Activated naive CD8-positive, alpha-beta T cell treated with anti-CD3 and anti-CD28 coated beads for 36 hours (primary cell): Measurements from ENCODE around the gene OTOG. TPM values are rescaled to one million over a fixed set of nuclear protein-coding genes. Genes with fewer than 3 reads are reported as not detected.
"Not testable (repeated sequence)": the region's sequence is repeated elsewhere in the genome, so short reads cannot be mapped to it uniquely, and the experiment has no call there.

Source experiments
- DNase-seq: peaks from one replicate; pipeline ENCODE4 v3.0.0; 2021
- H3K27ac Mint-ChIP-seq: one replicate; pipeline ENCODE4 v1.8.0; 2022; ENCODE audit warnings: mild to moderate bottlenecking, moderate library complexity, mixed read lengths
- H3K27me3 Mint-ChIP-seq: one replicate; pipeline ENCODE4 v1.8.0; 2022; ENCODE audit warnings: mild to moderate bottlenecking, mixed read lengths
- H3K36me3 Mint-ChIP-seq: one replicate; pipeline ENCODE4 v1.8.0; 2021; ENCODE audit warnings: mild to moderate bottlenecking, mixed read lengths
- H3K4me1 Mint-ChIP-seq: one replicate; pipeline ENCODE4 v1.8.0; 2021; ENCODE audit warnings: mixed read lengths
- H3K4me3 Mint-ChIP-seq: one replicate; pipeline ENCODE4 v1.8.0; 2022; ENCODE audit warnings: mild to moderate bottlenecking, moderate library complexity, mixed read lengths
- H3K9me3 Mint-ChIP-seq: one replicate; pipeline ENCODE4 v1.8.0; 2022; ENCODE audit warnings: mixed read lengths
- total RNA-seq, 2 experiments: library from RNA; stranded (reverse); gene quantifications; one replicate each; pipeline ENCODE4 v1.2.3, GENCODE V29; 2021

The OTOG gene
- total RNA-seq, 2 experiments from 2014 or later, result not detected

GRCh38 chr11:17613983-17614382 is 66.9 kb downstream of the OTOG start:
- no peaks in the 10 kb centered on the region for H3K9me3 Mint-ChIP-seq
- no peaks in the 10 kb centered on the region for H3K36me3 Mint-ChIP-seq
- H3K27me3 Mint-ChIP-seq, result peaks cover 12% of the 10 kb centered on the region
- no peak for DNase-seq
- H3K4me3 Mint-ChIP-seq, result no peak overlapping the region
- no peaks in the 10 kb centered on the region for H3K4me1 Mint-ChIP-seq
- no peak overlapping the region for H3K27ac Mint-ChIP-seq

- H3K9me3 Mint-ChIP-seq, result peaks cover 16% of the 10 kb centered on the region
- peaks cover 39% of the 10 kb centered on the region for H3K27me3 Mint-ChIP-seq
- H3K4me1 Mint-ChIP-seq, H3K4me3 Mint-ChIP-seq, DNase-seq, H3K27ac Mint-ChIP-seq, H3K36me3 Mint-ChIP-seq: not testable (repeated sequence)
Observed at GRCh38 chr11:17622711-17623110, 75.7 kb downstream of the OTOG start.

- Mint-ChIP-seq H3K9me3 (no peaks in the 10 kb centered on the region), H3K4me1 (no peaks in the 10 kb centered on the region), H3K36me3 (no peaks in the 10 kb centered on the region), H3K27ac (no peak overlapping the region), H3K4me3 (no peak overlapping the region), H3K27me3 (peaks cover 28% of the 10 kb centered on the region)
- DNase-seq, result no peak
Observed at GRCh38 chr11:17629113-17629512, 82.1 kb downstream of the OTOG start.

- Mint-ChIP-seq H3K27ac (no peak overlapping the region), H3K4me1 (no peaks in the 10 kb centered on the region), H3K9me3 (no peaks in the 10 kb centered on the region), H3K27me3 (peaks cover 23% of the 10 kb centered on the region), H3K4me3 (no peak overlapping the region), H3K36me3 (no peaks in the 10 kb centered on the region)
- no peak for DNase-seq
Observed at GRCh38 chr11:17630936-17631335, 83.9 kb downstream of the OTOG start.

- no peaks in the 10 kb centered on the region for H3K36me3 Mint-ChIP-seq
- no peak overlapping the region for H3K27ac Mint-ChIP-seq
- no peak for DNase-seq
- H3K27me3 Mint-ChIP-seq, result peaks cover 15% of the 10 kb centered on the region
- no peaks in the 10 kb centered on the region for H3K4me1 Mint-ChIP-seq
- no peak overlapping the region for H3K4me3 Mint-ChIP-seq
- H3K9me3 Mint-ChIP-seq, result no peaks in the 10 kb centered on the region
Observed at GRCh38 chr11:17631702-17632365, 84.8 kb downstream of the OTOG start.

- Mint-ChIP-seq H3K4me3 (no peak overlapping the region), H3K27me3 (peaks cover 7% of the 10 kb centered on the region), H3K27ac (no peak overlapping the region), H3K9me3 (no peaks in the 10 kb centered on the region), H3K4me1 (no peaks in the 10 kb centered on the region), H3K36me3 (no peaks in the 10 kb centered on the region)
- no peak for DNase-seq
Observed at GRCh38 chr11:17633279-17633986, 86.4 kb downstream of the OTOG start.

- Mint-ChIP-seq H3K9me3 (no peaks in the 10 kb centered on the region), H3K4me1 (no peaks in the 10 kb centered on the region), H3K4me3 (no peak overlapping the region), H3K27ac (no peak overlapping the region), H3K36me3 (no peaks in the 10 kb centered on the region), H3K27me3 (peaks cover 3% of the 10 kb centered on the region)
- DNase-seq, result no peak
Observed at GRCh38 chr11:17633987-17634775, 87.1 kb downstream of the OTOG start.

GRCh38 chr11:17634776-17635550 is 87.9 kb downstream of the OTOG start:
- Mint-ChIP-seq H3K4me1 (no peaks in the 10 kb centered on the region), H3K27me3 (peaks cover 3% of the 10 kb centered on the region), H3K27ac (no peak overlapping the region), H3K4me3 (no peak overlapping the region), H3K9me3 (no peaks in the 10 kb centered on the region), H3K36me3 (no peaks in the 10 kb centered on the region)
- no peak for DNase-seq

- no peak overlapping the region for H3K4me3 Mint-ChIP-seq
- H3K36me3 Mint-ChIP-seq, result no peaks in the 10 kb centered on the region
- no peak for DNase-seq
- no peaks in the 10 kb centered on the region for H3K9me3 Mint-ChIP-seq
- no peaks in the 10 kb centered on the region for H3K4me1 Mint-ChIP-seq
- no peak overlapping the region for H3K27ac Mint-ChIP-seq
- peaks cover 3% of the 10 kb centered on the region for H3K27me3 Mint-ChIP-seq
Observed at GRCh38 chr11:17635551-17635938, 88.5 kb downstream of the OTOG start.

- H3K9me3 Mint-ChIP-seq, result no peaks in the 10 kb centered on the region
- no peaks in the 10 kb centered on the region for H3K4me1 Mint-ChIP-seq
- peaks cover 3% of the 10 kb centered on the region for H3K27me3 Mint-ChIP-seq
- no peak overlapping the region for H3K27ac Mint-ChIP-seq
- no peak for DNase-seq
- no peaks in the 10 kb centered on the region for H3K36me3 Mint-ChIP-seq
- H3K4me3 Mint-ChIP-seq, result no peak overlapping the region
Observed at GRCh38 chr11:17636721-17637120, 89.7 kb downstream of the OTOG start.

GRCh38 chr11:17637901-17638300 is 90.8 kb downstream of the OTOG start:
- no peaks in the 10 kb centered on the region for H3K36me3 Mint-ChIP-seq
- no peaks in the 10 kb centered on the region for H3K9me3 Mint-ChIP-seq
- no peak overlapping the region for H3K4me3 Mint-ChIP-seq
- DNase-seq, result no peak
- H3K27me3 Mint-ChIP-seq, result peaks cover 3% of the 10 kb centered on the region
- H3K27ac Mint-ChIP-seq, result no peak overlapping the region
- H3K4me1 Mint-ChIP-seq, result no peaks in the 10 kb centered on the region

- Mint-ChIP-seq H3K4me1 (no peaks in the 10 kb centered on the region), H3K27ac (no peak overlapping the region), H3K9me3 (no peaks in the 10 kb centered on the region), H3K27me3 (peaks cover 3% of the 10 kb centered on the region), H3K36me3 (no peaks in the 10 kb centered on the region), H3K4me3 (no peak overlapping the region)
- no peak for DNase-seq
Observed at GRCh38 chr11:17638311-17638710, 91.3 kb downstream of the OTOG start.

- Mint-ChIP-seq H3K9me3 (no peaks in the 10 kb centered on the region), H3K27ac (no peak overlapping the region), H3K27me3 (peaks cover 3% of the 10 kb centered on the region), H3K4me3 (no peak overlapping the region), H3K36me3 (no peaks in the 10 kb centered on the region), H3K4me1 (no peaks in the 10 kb centered on the region)
- DNase-seq, result no peak
Observed at GRCh38 chr11:17639091-17639490, 92.0 kb downstream of the OTOG start.

- H3K36me3 Mint-ChIP-seq, result no peaks in the 10 kb centered on the region
- no peak overlapping the region for H3K27ac Mint-ChIP-seq
- no peak for DNase-seq
- H3K4me1 Mint-ChIP-seq, result no peaks in the 10 kb centered on the region
- no peak overlapping the region for H3K4me3 Mint-ChIP-seq
- no peaks in the 10 kb centered on the region for H3K9me3 Mint-ChIP-seq
- peaks cover 3% of the 10 kb centered on the region for H3K27me3 Mint-ChIP-seq
Observed at GRCh38 chr11:17639781-17640180, 92.7 kb downstream of the OTOG start.
